Right atrium auricular region (tissue), 2 donors: ENCODE data around the gene MUC3A. TPM values are rescaled to one million over a fixed set of nuclear protein-coding genes. Genes with fewer than 3 reads are reported as not detected.
"Not testable (repeated sequence)": the region's sequence is repeated elsewhere in the genome, so short reads cannot be mapped to it uniquely, and the experiment has no call there.

Experiments
- DNase-seq: peaks from one replicate; pipeline ENCODE4 v3.0.0-alpha.2; 2019; ENCODE audit warnings: low spot score
- H3K27ac ChIP-seq, 2 donors: fragments of 200-600 bp; sonication (generic); 1 replicate in 1 of 2; 2 replicates in 1 of 2; pipeline ENCODE4 v1.5.1; 2016 to 2019
- H3K27me3 ChIP-seq, 2 donors: fragments of 200-600 bp; sonication (generic); one replicate each; pipeline versions ENCODE4 v1.5.1 to v1.6.0; 2017 to 2019
- H3K36me3 ChIP-seq: fragments of 200-600 bp; sonication (generic); one replicate; pipeline ENCODE4 v1.5.1; 2016
- H3K4me1 ChIP-seq, 2 donors: fragments of 200-600 bp; sonication (generic); one replicate each; pipeline versions ENCODE4 v1.5.1 to v1.6.0; 2017 to 2019
- H3K4me3 ChIP-seq, 2 donors: fragments of 200-600 bp; sonication (generic); 1 replicate in 1 of 2; 2 replicates in 1 of 2; pipeline ENCODE4 v1.5.1; 2017 to 2019; ENCODE audit warnings: mild to moderate bottlenecking in 1 of 2, moderate library complexity in 1 of 2
- H3K9me3 ChIP-seq, 2 donors: fragments of 200-600 bp; sonication (generic); one replicate each; pipeline ENCODE4 v1.5.1; 2019
- total RNA-seq, 2 donors: library from RNA; depleted of rRNA; stranded (reverse); fragments of >200 nt; gene quantifications; one replicate each; pipeline ENCODE4 v1.1.0, GENCODE V29; 2016
- TF ChIP-seq, protein P1 (sequence below), 2 donors: fragments of 200-600 bp; sonication (generic); IDR thresholded peaks; one replicate each; pipeline ENCODE4 v1.5.1; 2019; ENCODE audit warnings: antibody characterized with exemption in 2 of 2

Gene MUC3A
- total RNA-seq, 2 donors from 2014 or later, result 0.24 TPM; not detected in 1

DNA sequence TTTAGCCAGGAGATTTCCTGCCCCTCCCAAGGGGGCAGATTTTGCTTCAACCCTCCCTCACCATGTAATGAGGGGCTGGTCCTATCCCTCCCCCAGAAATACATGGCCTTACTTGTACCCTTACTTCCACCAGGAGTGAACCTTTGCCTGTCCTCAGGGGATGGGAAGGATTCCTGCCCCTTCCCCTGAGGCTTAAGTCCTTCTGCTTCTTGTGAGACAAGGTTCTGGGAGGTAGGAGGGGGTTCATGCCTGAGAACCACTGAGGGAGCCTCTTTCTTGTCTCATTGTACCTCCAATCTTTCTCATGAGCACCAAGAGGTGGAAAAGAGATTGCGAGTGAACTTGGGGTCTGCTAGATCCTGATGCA, 19.5 kb upstream of the MUC3A start:
- DNase-seq, result no peak
- no peaks in the 10 kb centered on the region for H3K4me1 ChIP-seq
- no peak overlapping the region for H3K4me3 ChIP-seq
- TF ChIP-seq, protein P1, sequence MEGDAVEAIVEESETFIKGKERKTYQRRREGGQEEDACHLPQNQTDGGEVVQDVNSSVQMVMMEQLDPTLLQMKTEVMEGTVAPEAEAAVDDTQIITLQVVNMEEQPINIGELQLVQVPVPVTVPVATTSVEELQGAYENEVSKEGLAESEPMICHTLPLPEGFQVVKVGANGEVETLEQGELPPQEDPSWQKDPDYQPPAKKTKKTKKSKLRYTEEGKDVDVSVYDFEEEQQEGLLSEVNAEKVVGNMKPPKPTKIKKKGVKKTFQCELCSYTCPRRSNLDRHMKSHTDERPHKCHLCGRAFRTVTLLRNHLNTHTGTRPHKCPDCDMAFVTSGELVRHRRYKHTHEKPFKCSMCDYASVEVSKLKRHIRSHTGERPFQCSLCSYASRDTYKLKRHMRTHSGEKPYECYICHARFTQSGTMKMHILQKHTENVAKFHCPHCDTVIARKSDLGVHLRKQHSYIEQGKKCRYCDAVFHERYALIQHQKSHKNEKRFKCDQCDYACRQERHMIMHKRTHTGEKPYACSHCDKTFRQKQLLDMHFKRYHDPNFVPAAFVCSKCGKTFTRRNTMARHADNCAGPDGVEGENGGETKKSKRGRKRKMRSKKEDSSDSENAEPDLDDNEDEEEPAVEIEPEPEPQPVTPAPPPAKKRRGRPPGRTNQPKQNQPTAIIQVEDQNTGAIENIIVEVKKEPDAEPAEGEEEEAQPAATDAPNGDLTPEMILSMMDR (IDR thresholded peaks at IDR 0.05), result no peak
- H3K36me3 ChIP-seq, result no peaks in the 10 kb centered on the region
- no peak overlapping the region for H3K27ac ChIP-seq
- H3K27me3 ChIP-seq, result no peaks in the 10 kb centered on the region
- peaks cover 0 to 10% of the 10 kb centered on the region in 2 donors for H3K9me3 ChIP-seq

DNA sequence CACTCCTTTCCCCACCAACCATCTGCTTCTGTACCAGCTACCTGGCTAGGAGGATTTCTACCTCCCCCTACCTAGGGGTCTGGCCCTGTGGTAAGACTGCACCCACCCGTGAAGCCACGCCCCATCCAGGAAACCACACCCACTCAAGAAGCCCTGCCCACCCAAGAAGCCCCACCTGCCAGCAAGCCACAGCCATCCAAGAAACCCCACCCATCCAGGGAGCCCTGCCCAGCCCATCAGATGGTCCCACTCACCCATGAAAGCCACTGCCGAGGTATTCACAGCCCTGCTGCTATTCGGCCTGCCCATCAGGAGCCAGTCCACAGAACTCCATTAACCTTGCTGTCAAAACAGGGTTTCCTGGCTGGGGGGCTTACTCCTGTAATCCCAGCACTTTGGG, 15.6 kb upstream of the MUC3A start:
- Histone ChIP-seq H3K4me3 (no peak overlapping the region), H3K9me3 (peaks cover 0 to 10% of the 10 kb centered on the region in 2 donors), H3K27me3 (no peaks in the 10 kb centered on the region), H3K36me3 (no peaks in the 10 kb centered on the region), H3K4me1 (no peaks in the 10 kb centered on the region), H3K27ac (no peak overlapping the region)
- TF ChIP-seq, protein P1 (IDR thresholded peaks at IDR 0.05), result no peak
- no peak for DNase-seq

DNA sequence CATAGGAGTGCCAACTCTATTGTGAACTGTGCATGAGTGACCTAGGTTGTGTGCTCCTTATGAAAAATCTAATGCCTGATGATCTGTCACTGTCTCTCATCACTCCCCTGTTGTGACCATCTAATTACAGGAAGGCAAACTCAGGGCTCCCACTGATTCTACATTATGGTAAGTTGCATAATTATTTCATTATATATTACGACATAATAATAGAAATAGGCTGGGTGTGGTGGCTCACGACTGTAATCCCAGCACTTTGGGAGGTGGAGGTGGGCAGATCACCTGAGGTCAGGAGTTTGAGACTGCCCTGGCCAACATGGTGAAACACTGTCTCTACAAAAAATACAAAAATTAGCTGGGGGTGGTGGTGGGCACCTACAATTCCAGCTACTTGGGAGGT, 14.0 kb upstream of the MUC3A start:
- not testable (repeated sequence) for DNase-seq, H3K4me3 ChIP-seq, H3K4me1 ChIP-seq, H3K27ac ChIP-seq, H3K36me3 ChIP-seq, H3K27me3 ChIP-seq
- H3K9me3 ChIP-seq, result peaks cover 0 to 15% of the 10 kb centered on the region in 2 donors

DNA sequence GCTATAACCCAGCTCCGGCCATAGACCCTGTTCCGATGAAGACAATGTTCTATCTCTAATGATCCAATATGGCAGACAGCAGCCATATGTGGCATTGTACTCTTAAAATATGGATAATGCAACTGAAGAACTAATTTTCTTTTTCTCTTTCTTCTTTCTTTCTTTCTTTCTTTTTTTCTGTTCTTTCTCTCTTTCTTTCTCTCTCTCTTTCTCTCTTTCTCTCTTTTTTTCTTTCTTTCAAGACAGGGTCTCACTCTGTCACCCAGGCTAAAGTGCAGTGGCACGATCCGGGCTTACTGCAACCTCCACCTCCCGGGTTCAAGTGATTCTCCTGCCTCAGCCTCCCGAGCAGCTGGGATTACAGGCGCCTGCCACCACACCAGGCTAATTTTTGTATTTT, 13.2 kb upstream of the MUC3A start:
- DNase-seq, H3K4me1 ChIP-seq, H3K27me3 ChIP-seq, H3K27ac ChIP-seq, H3K4me3 ChIP-seq, H3K36me3 ChIP-seq: not testable (repeated sequence)
- peaks cover 0 to 20% of the 10 kb centered on the region in 2 donors for H3K9me3 ChIP-seq

DNA sequence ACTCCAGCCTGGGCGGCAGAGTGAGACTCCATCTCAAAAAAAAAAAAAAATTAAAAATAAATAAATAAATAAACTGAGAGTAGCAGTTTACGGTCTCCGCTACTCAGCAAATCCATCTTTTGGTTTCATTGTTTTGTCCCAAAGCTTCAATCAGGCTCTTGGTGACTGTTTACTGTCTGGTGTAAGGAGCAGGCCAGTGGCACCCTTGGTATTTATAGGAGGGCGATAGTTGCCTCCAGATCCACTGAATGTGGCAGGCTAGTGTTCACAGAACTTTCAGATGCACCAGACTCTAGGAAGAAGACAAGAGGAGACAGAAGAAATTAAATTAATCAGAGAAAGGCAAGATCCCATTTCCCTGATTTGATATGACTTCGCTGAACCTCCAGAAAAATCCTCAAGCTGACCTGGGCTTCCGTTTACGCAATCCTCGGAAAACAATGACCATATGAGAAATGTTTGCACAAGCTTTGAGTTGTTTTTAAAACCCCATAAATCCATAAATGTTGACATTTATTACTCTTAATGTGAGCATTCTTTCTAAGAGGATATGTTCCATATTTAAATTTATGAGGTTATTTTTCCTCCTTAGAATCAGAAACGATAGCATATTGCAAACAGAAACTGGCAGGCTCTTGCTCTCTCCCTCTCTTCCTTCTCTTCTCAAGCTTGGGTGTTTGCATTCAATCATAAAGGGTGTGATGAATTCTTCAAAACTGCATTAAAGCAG, 7.1 kb upstream of the MUC3A start:
- no peak overlapping the region for H3K27ac ChIP-seq
- H3K9me3 ChIP-seq, result peaks cover 0 to 10% of the 10 kb centered on the region in 2 donors
- no peaks in the 10 kb centered on the region for H3K27me3 ChIP-seq
- no peaks in the 10 kb centered on the region for H3K36me3 ChIP-seq
- H3K4me3 ChIP-seq, result no peak overlapping the region
- TF ChIP-seq, protein P1 (IDR thresholded peaks at IDR 0.05), result no peak
- no peak for DNase-seq
- no peaks in the 10 kb centered on the region for H3K4me1 ChIP-seq

DNA sequence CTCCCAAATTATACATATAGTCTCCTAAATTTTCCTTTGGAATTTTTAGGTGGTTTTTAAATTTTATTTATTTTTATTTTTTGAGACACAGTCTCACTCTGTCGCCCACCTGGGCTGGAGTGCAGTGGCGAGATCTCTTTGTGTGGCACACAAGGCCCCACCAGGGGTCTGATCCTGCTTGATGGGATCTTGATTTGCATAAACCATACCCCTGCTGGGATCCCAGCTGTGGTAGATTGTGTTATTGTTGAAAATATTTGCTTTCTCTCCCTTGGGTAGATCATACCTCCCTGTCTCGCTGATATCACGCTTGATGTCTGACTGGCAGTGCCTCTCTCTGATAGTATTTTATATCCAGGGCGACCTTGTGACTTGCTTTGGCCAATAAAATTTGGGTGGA, 5.6 kb upstream of the MUC3A start:
- Histone ChIP-seq H3K4me3 (no peak overlapping the region), H3K9me3 (peaks cover 0 to 10% of the 10 kb centered on the region in 2 donors), H3K27me3 (no peaks in the 10 kb centered on the region), H3K36me3 (no peaks in the 10 kb centered on the region), H3K4me1 (no peaks in the 10 kb centered on the region), H3K27ac (no peak overlapping the region)
- DNase-seq, result no peak
- TF ChIP-seq, protein P1 (IDR thresholded peaks at IDR 0.05), result no peak

DNA sequence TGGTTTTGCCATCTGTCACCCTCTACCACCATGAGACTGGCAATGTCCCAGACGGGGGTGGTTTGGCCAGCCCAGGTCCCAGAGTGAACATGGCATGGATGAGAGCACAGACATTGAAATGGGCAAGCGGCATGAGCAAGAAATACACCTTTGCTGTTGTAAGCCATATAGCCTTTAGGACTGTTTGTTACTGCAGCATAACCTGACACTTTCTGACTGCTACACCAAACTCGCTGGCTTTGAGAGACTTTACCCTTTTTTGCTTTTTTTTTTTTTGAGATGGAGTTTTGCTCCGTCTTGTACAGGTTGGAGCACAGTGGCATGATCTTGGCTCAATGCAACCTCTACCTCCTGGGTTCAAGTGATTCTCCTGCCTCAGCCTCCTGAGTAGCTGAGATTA, 5.2 kb upstream of the MUC3A start:
- H3K4me3 ChIP-seq, result no peak overlapping the region
- no peaks in the 10 kb centered on the region for H3K4me1 ChIP-seq
- H3K27me3 ChIP-seq, result no peaks in the 10 kb centered on the region
- H3K36me3 ChIP-seq, result no peaks in the 10 kb centered on the region
- H3K9me3 ChIP-seq, result peaks cover 0 to 10% of the 10 kb centered on the region in 2 donors
- H3K27ac ChIP-seq, result no peak overlapping the region
- TF ChIP-seq, protein P1 (IDR thresholded peaks at IDR 0.05), result no peak
- no peak for DNase-seq
